ENCODE results near the gene HDAC6.
"Not testable (repeated sequence)": the region's sequence is repeated elsewhere in the genome, so short reads cannot be mapped to it uniquely, and the experiment has no call there.

The HDAC6 gene

GRCh38 chrX:48829016-48829735, 27.3 kb downstream of the HDAC6 start:
- Histone ChIP-seq H3K27me3 (ENCODE audit: control insufficient read depth, insufficient read depth, low read length) (peaks cover 52% of the 10 kb centered on the region), H3K9ac (ENCODE audit: low read depth, low read length) (no peak overlapping the region), H3K9me3 (ENCODE audit: control insufficient read depth, insufficient read depth, low read length) (no peaks in the 10 kb centered on the region), H3K36me3 (ENCODE audit: control insufficient read depth, insufficient read depth, low read length) (no peaks in the 10 kb centered on the region), H3K4me3 (ENCODE audit: low read depth, low read length) (no peak overlapping the region), H3K4me1 (ENCODE audit: control insufficient read depth, insufficient read depth, low read length) (peaks cover 2% of the 10 kb centered on the region)

GRCh38 chrX:48831136-48831908, 29.5 kb downstream of the HDAC6 start:
- H3K9ac ChIP-seq (ENCODE audit: low read depth, low read length): no peak overlapping the region

GRCh38 chrX:48831909-48832291, 30.0 kb downstream of the HDAC6 start:
- Histone ChIP-seq H3K9me3 (ENCODE audit: control insufficient read depth, insufficient read depth, low read length) (no peaks in the 10 kb centered on the region), H3K27me3 (ENCODE audit: control insufficient read depth, insufficient read depth, low read length) (peaks cover 64% of the 10 kb centered on the region), H3K4me1 (ENCODE audit: control insufficient read depth, insufficient read depth, low read length) (peaks cover 2% of the 10 kb centered on the region), H3K9ac (ENCODE audit: low read depth, low read length) (no peak overlapping the region), H3K4me3 (ENCODE audit: low read depth, low read length) (peak overlapping the region; percentile 48), H3K36me3 (ENCODE audit: control insufficient read depth, insufficient read depth, low read length) (no peaks in the 10 kb centered on the region)

More at GRCh38 chrX:48831136-48831908, 29.5 kb downstream of the HDAC6 start:
- no peaks in the 10 kb centered on the region for H3K36me3 ChIP-seq (ENCODE audit: control insufficient read depth, insufficient read depth, low read length)
- no peaks in the 10 kb centered on the region for H3K9me3 ChIP-seq (ENCODE audit: control insufficient read depth, insufficient read depth, low read length)
- peak overlapping the region; percentile 48 for H3K4me3 ChIP-seq (ENCODE audit: low read depth, low read length)
- H3K27me3 ChIP-seq (ENCODE audit: control insufficient read depth, insufficient read depth, low read length): peaks cover 64% of the 10 kb centered on the region
- H3K4me1 ChIP-seq (ENCODE audit: control insufficient read depth, insufficient read depth, low read length): peaks cover 2% of the 10 kb centered on the region

- H3K9ac ChIP-seq (ENCODE audit: low read depth, low read length): no peak overlapping the region
- no peaks in the 10 kb centered on the region for H3K36me3 ChIP-seq (ENCODE audit: control insufficient read depth, insufficient read depth, low read length)
- H3K4me3 ChIP-seq (ENCODE audit: low read depth, low read length): no peak overlapping the region
- no peaks in the 10 kb centered on the region for H3K4me1 ChIP-seq (ENCODE audit: control insufficient read depth, insufficient read depth, low read length)
- no peaks in the 10 kb centered on the region for H3K9me3 ChIP-seq (ENCODE audit: control insufficient read depth, insufficient read depth, low read length)
- H3K27me3 ChIP-seq (ENCODE audit: control insufficient read depth, insufficient read depth, low read length): peaks cover 61% of the 10 kb centered on the region
These were observed 31.8 kb downstream of the HDAC6 start for GRCh38 chrX:48833542-48834138.

- Histone ChIP-seq H3K9me3 (ENCODE audit: control insufficient read depth, insufficient read depth, low read length) (no peaks in the 10 kb centered on the region), H3K4me3 (ENCODE audit: low read depth, low read length) (peak overlapping the region; percentile 58), H3K9ac (ENCODE audit: low read depth, low read length) (no peak overlapping the region), H3K27me3 (ENCODE audit: control insufficient read depth, insufficient read depth, low read length) (peaks cover 55% of the 10 kb centered on the region), H3K36me3 (ENCODE audit: control insufficient read depth, insufficient read depth, low read length) (no peaks in the 10 kb centered on the region), H3K4me1 (ENCODE audit: control insufficient read depth, insufficient read depth, low read length) (no peaks in the 10 kb centered on the region)
These were observed 32.5 kb downstream of the HDAC6 start for GRCh38 chrX:48834383-48834709.

GRCh38 chrX:48835524-48836329, 33.9 kb downstream of the HDAC6 start, which contains the start of gene PCSK1N:
Gene PCSK1N, minus strand, starts transcription at chrX:48835610. Its CDS starts 78 bp downstream, at chrX:48835532.
- Histone ChIP-seq H3K36me3 (ENCODE audit: control insufficient read depth, insufficient read depth, low read length) (no peaks in the 10 kb centered on the region), H3K27me3 (ENCODE audit: control insufficient read depth, insufficient read depth, low read length) (peaks cover 41% of the 10 kb centered on the region)

GRCh38 chrX:48839686-48840085, 37.8 kb downstream of the HDAC6 start:
- Histone ChIP-seq H3K9me3 (ENCODE audit: control insufficient read depth, insufficient read depth, low read length) (no peaks in the 10 kb centered on the region), H3K4me3 (ENCODE audit: low read depth, low read length) (no peak overlapping the region), H3K27me3 (ENCODE audit: control insufficient read depth, insufficient read depth, low read length) (peaks cover 7% of the 10 kb centered on the region), H3K36me3 (ENCODE audit: control insufficient read depth, insufficient read depth, low read length) (no peaks in the 10 kb centered on the region), H3K9ac (ENCODE audit: low read depth, low read length) (no peak overlapping the region), H3K4me1 (ENCODE audit: control insufficient read depth, insufficient read depth, low read length) (no peaks in the 10 kb centered on the region)

More at GRCh38 chrX:48835524-48836329, 33.9 kb downstream of the HDAC6 start, which contains the start of gene PCSK1N:
- Histone ChIP-seq H3K9ac (ENCODE audit: low read depth, low read length) (no peak within 1 kb of the TSS), H3K4me1 (ENCODE audit: control insufficient read depth, insufficient read depth, low read length) (no peaks in the 10 kb centered on the region), H3K4me3 (ENCODE audit: low read depth, low read length) (peak within 1 kb of the TSS; percentile 58), H3K9me3 (ENCODE audit: control insufficient read depth, insufficient read depth, low read length) (no peaks in the 10 kb centered on the region)

- H3K36me3 ChIP-seq (ENCODE audit: control insufficient read depth, insufficient read depth, low read length): no peaks in the 10 kb centered on the region
- no peaks in the 10 kb centered on the region for H3K27me3 ChIP-seq (ENCODE audit: control insufficient read depth, insufficient read depth, low read length)
- H3K4me3 ChIP-seq (ENCODE audit: low read depth, low read length): no peak overlapping the region
- H3K9ac ChIP-seq (ENCODE audit: low read depth, low read length): no peak overlapping the region
- no peaks in the 10 kb centered on the region for H3K4me1 ChIP-seq (ENCODE audit: control insufficient read depth, insufficient read depth, low read length)
- no peaks in the 10 kb centered on the region for H3K9me3 ChIP-seq (ENCODE audit: control insufficient read depth, insufficient read depth, low read length)
These were observed 47.0 kb downstream of the HDAC6 start for GRCh38 chrX:48848847-48849246.

- Histone ChIP-seq H3K9ac (ENCODE audit: low read depth, low read length) (no peak overlapping the region), H3K4me1 (ENCODE audit: control insufficient read depth, insufficient read depth, low read length) (no peaks in the 10 kb centered on the region), H3K9me3 (ENCODE audit: control insufficient read depth, insufficient read depth, low read length) (no peaks in the 10 kb centered on the region), H3K27me3 (ENCODE audit: control insufficient read depth, insufficient read depth, low read length) (no peaks in the 10 kb centered on the region), H3K4me3 (ENCODE audit: low read depth, low read length) (no peak overlapping the region), H3K36me3 (ENCODE audit: control insufficient read depth, insufficient read depth, low read length) (no peaks in the 10 kb centered on the region)
These were observed 51.0 kb downstream of the HDAC6 start for GRCh38 chrX:48852857-48853256.

GRCh38 chrX:48853494-48853893, 51.6 kb downstream of the HDAC6 start:
- H3K9me3 ChIP-seq (ENCODE audit: control insufficient read depth, insufficient read depth, low read length); H3K36me3 ChIP-seq (ENCODE audit: control insufficient read depth, insufficient read depth, low read length); H3K9ac ChIP-seq (ENCODE audit: low read depth, low read length); H3K27me3 ChIP-seq (ENCODE audit: control insufficient read depth, insufficient read depth, low read length); H3K4me1 ChIP-seq (ENCODE audit: control insufficient read depth, insufficient read depth, low read length); H3K4me3 ChIP-seq (ENCODE audit: low read depth, low read length): not testable (repeated sequence)

GRCh38 chrX:48854121-48854804, 52.4 kb downstream of the HDAC6 start:
- H3K9me3 ChIP-seq (ENCODE audit: control insufficient read depth, insufficient read depth, low read length); H3K4me1 ChIP-seq (ENCODE audit: control insufficient read depth, insufficient read depth, low read length); H3K36me3 ChIP-seq (ENCODE audit: control insufficient read depth, insufficient read depth, low read length); H3K4me3 ChIP-seq (ENCODE audit: low read depth, low read length); H3K27me3 ChIP-seq (ENCODE audit: control insufficient read depth, insufficient read depth, low read length); H3K9ac ChIP-seq (ENCODE audit: low read depth, low read length): not testable (repeated sequence)

All from iPS-15b (cell line).